ENCODE data around the gene CMTR1. TPM values are rescaled to one million over a fixed set of nuclear protein-coding genes. Genes with fewer than 3 reads are reported as not detected.

The CMTR1 gene
- total RNA-seq, 1 donor from 2014 or later: 53.0 TPM

GRCh38 chr6:37474316-37474715, 41.3 kb downstream of the CMTR1 start:
- Mint-ChIP-seq H3K27me3 (no peaks in the 10 kb centered on the region), H3K36me3 (peaks cover 36% of the 10 kb centered on the region), H3K27ac (no peak overlapping the region), H3K4me1 (ENCODE audit: unreplicated experiment) (peaks cover 3% of the 10 kb centered on the region), H3K9me3 (no peaks in the 10 kb centered on the region), H3K4me3 (no peak overlapping the region)
- no peak for TF ChIP-seq CTCF (conservative IDR thresholded peaks at IDR 0.05)
- DNase-seq (ENCODE audit: extremely low spot score, unreplicated experiment): no peak

- Mint-ChIP-seq H3K4me1 (ENCODE audit: unreplicated experiment) (peaks cover 14% of the 10 kb centered on the region), H3K9me3 (no peaks in the 10 kb centered on the region), H3K36me3 (peaks cover 17% of the 10 kb centered on the region), H3K27me3 (no peaks in the 10 kb centered on the region), H3K27ac (no peak overlapping the region), H3K4me3 (no peak overlapping the region)
- no peak for TF ChIP-seq CTCF (conservative IDR thresholded peaks at IDR 0.05)
- DNase-seq (ENCODE audit: extremely low spot score, unreplicated experiment): no peak
Observed at GRCh38 chr6:37477191-37477590, 44.2 kb downstream of the CMTR1 start.

DNA sequence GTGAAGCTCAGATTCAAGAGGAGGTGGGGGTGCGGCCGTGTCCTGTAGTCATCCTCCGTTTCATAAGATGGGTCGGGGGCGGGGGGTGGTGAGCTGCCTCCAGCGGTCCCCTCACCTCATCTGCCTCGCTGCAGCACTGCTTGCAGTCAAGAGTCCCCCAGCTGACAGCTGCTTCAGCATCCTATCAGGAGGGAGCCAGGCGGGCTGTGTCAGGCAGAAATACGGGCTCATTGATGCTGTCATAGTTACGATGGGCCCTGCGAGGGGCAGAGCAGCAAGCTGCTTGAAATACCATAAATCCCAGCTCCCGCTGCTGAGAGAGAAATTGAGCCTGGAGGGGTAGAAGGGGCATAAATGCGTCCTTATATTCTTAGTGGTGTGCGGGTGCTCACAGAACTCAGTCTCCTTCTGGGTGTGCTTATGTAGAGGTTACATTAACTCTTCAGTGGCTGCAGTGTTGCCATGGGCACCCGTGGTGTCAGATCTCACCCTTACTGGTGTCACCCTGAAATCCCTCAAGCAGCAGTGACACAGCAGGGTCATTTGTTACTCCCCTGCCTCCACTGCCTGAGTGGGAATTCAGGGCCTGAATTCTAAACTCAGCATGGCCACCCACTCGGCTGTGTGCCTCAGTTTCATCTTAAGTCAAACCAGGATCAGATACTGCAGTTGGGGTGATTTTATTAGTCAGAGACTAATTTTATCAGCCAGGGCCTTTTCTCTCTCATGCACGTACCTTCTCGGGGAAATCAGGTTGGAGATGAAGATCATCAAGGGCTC, 44.8 kb downstream of the CMTR1 start:
- DNase-seq (ENCODE audit: extremely low spot score, unreplicated experiment): no peak
- H3K9me3 Mint-ChIP-seq: no peaks in the 10 kb centered on the region
- no peak overlapping the region for H3K4me3 Mint-ChIP-seq
- TF ChIP-seq CTCF (conservative IDR thresholded peaks at IDR 0.05): no peak
- no peaks in the 10 kb centered on the region for H3K27me3 Mint-ChIP-seq
- peaks cover 20% of the 10 kb centered on the region for H3K36me3 Mint-ChIP-seq
- no peak overlapping the region for H3K27ac Mint-ChIP-seq
- H3K4me1 Mint-ChIP-seq (ENCODE audit: unreplicated experiment): peaks cover 20% of the 10 kb centered on the region

DNA sequence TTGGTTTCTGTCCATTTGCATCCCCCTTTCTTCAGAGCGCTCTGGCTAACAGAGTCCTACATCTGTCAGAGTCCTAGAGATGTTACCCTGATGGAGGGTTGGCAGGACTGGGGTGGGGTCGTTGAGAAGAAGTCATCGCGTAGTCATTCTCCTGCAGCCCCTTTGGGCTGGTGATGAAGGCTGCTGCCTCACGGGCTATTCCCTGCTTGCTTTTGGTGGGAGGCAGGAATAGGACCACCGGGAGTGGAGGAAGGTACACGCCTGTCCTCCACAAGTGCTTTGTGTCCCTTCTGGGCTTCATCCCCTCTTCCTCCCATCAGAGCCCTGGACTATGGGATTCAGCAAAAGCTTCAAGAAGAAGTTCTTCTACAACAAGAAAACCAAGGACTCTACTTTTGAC, 45.8 kb downstream of the CMTR1 start:
- H3K9me3 Mint-ChIP-seq: no peaks in the 10 kb centered on the region
- H3K4me1 Mint-ChIP-seq (ENCODE audit: unreplicated experiment): peaks cover 21% of the 10 kb centered on the region
- no peak overlapping the region for H3K27ac Mint-ChIP-seq
- no peak overlapping the region for H3K4me3 Mint-ChIP-seq
- DNase-seq (ENCODE audit: extremely low spot score, unreplicated experiment): no peak
- H3K36me3 Mint-ChIP-seq: peaks cover 17% of the 10 kb centered on the region
- no peaks in the 10 kb centered on the region for H3K27me3 Mint-ChIP-seq
- no peak for TF ChIP-seq CTCF (conservative IDR thresholded peaks at IDR 0.05)

DNA sequence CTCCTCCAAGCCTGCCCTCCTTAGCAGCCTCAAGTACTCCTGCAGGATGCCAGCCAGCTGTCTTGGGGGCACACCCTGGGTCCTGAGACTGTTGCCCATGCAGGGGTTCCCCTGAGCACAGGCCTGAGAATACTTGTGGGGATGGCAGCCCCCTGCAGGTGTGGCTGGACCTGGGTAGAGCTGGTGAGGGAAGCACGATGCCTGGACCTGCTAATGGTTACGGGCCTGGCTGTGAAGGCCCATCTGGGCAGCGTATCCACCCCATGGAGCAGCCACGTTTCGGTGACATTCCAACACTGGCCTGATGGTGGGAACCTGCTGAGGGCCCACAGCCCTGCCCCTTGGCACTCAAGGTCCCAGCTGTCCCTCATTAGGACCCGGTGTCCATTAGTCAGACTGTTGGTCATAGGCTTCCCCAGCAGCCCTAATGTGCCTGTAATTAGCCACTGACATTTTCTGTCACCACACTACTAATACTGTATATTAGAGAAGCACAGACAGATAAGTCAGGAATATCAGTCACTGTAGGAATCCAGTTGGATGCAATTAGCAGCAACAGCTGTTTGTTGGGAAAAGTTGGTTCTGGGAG, 46.3 kb downstream of the CMTR1 start:
- Mint-ChIP-seq H3K36me3 (peaks cover 13% of the 10 kb centered on the region), H3K27me3 (no peaks in the 10 kb centered on the region), H3K4me1 (ENCODE audit: unreplicated experiment) (peaks cover 21% of the 10 kb centered on the region), H3K27ac (no peak overlapping the region), H3K4me3 (no peak overlapping the region), H3K9me3 (no peaks in the 10 kb centered on the region)
- TF ChIP-seq CTCF (conservative IDR thresholded peaks at IDR 0.05): no peak
- DNase-seq (ENCODE audit: extremely low spot score, unreplicated experiment): no peak

All from type B pancreatic cell (in vitro differentiated cells).